HG03460 (cell line): ENCODE results near the gene FOS.
"Not testable (repeated sequence)": the region's sequence is repeated elsewhere in the genome, so short reads cannot be mapped to it uniquely, and the experiment has no call there.

Experiments used
- ATAC-seq: cut with Tn5 transposase; IDR thresholded peaks from one replicate; pipeline ENCODE4 v1.9.1; 2021; ENCODE audit not compliant: unreplicated experiment

FOS gene

GRCh38 chr14:75293920-75294648, 15.5 kb downstream of the FOS start:
- peak; percentile 95 for ATAC-seq

- ATAC-seq: peak; percentile 3
Measured at GRCh38 chr14:75294649-75295033, 16.0 kb downstream of the FOS start.

GRCh38 chr14:75295061-75295461, 16.4 kb downstream of the FOS start:
- ATAC-seq: no peak

- no peak for ATAC-seq
Measured at GRCh38 chr14:75295491-75296345, 17.1 kb downstream of the FOS start.

GRCh38 chr14:75297411-75298040, 18.9 kb downstream of the FOS start:
- no peak for ATAC-seq

- ATAC-seq: no peak
Measured at GRCh38 chr14:75298187-75298965, 19.7 kb downstream of the FOS start.

- no peak for ATAC-seq
Measured at GRCh38 chr14:75299059-75299458, 20.4 kb downstream of the FOS start.

GRCh38 chr14:75299576-75299975, 20.9 kb downstream of the FOS start:
- ATAC-seq: no peak

- ATAC-seq: no peak
Measured at GRCh38 chr14:75301666-75302325, 23.2 kb downstream of the FOS start.

- ATAC-seq: no peak
Measured at GRCh38 chr14:75303381-75303789, 24.8 kb downstream of the FOS start.

- not testable (repeated sequence) for ATAC-seq
Measured at GRCh38 chr14:75306410-75306809, 27.8 kb downstream of the FOS start.

GRCh38 chr14:75306927-75307699, 28.5 kb downstream of the FOS start:
- no peak for ATAC-seq

GRCh38 chr14:75307700-75308379, 29.2 kb downstream of the FOS start:
- ATAC-seq: no peak

- ATAC-seq: not testable (repeated sequence)
Measured at GRCh38 chr14:75308991-75309390, 30.4 kb downstream of the FOS start.

GRCh38 chr14:75309561-75309960, 30.9 kb downstream of the FOS start:
- ATAC-seq: not testable (repeated sequence)

GRCh38 chr14:75310295-75311111, 31.9 kb downstream of the FOS start:
- no peak for ATAC-seq

- ATAC-seq: no peak
Measured at GRCh38 chr14:75311356-75311755, 32.7 kb downstream of the FOS start.

- no peak for ATAC-seq
Measured at GRCh38 chr14:75312341-75312740, 33.7 kb downstream of the FOS start.
